Measurements from ENCODE around the gene RTN4R.

Gene RTN4R

DNA sequence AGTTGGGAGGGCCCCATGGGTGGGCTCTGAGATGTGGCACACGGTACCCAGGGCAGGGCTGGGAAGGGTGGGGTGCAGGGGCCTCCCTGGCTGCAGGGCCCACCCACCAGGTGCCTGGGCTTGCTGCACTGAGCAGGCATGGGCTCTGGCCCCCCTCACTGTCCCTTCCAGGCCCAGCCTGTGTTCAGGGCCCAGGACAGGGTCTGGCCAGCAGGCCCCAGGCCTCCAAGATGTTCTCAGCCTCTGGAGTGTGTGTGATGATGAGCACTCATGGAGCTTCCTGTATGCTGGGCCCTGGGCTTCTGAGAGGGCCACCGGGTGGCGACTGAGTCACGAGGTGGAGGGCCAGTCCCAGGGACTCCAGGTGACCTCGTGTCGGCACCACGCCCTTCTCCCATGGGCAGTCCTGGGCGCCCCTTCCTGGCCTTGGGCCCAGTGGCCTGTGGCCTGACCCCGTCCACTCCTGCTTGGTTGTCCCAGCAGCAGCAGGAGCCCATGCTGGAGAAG, 61.4 kb downstream of the RTN4R start:
- TF ChIP-seq, protein P1, sequence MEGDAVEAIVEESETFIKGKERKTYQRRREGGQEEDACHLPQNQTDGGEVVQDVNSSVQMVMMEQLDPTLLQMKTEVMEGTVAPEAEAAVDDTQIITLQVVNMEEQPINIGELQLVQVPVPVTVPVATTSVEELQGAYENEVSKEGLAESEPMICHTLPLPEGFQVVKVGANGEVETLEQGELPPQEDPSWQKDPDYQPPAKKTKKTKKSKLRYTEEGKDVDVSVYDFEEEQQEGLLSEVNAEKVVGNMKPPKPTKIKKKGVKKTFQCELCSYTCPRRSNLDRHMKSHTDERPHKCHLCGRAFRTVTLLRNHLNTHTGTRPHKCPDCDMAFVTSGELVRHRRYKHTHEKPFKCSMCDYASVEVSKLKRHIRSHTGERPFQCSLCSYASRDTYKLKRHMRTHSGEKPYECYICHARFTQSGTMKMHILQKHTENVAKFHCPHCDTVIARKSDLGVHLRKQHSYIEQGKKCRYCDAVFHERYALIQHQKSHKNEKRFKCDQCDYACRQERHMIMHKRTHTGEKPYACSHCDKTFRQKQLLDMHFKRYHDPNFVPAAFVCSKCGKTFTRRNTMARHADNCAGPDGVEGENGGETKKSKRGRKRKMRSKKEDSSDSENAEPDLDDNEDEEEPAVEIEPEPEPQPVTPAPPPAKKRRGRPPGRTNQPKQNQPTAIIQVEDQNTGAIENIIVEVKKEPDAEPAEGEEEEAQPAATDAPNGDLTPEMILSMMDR (conservative IDR thresholded peaks at IDR 0.05; ENCODE audit: low read depth): no peak
- peak overlapping the region; percentile 79 for H3K27ac ChIP-seq
- no peak for DNase-seq (ENCODE audit: low spot score)
- CTCF ChIA-PET: no interaction called here
- POLR2A ChIA-PET (ENCODE audit: low non-redundant PET): no interaction called here

DNA sequence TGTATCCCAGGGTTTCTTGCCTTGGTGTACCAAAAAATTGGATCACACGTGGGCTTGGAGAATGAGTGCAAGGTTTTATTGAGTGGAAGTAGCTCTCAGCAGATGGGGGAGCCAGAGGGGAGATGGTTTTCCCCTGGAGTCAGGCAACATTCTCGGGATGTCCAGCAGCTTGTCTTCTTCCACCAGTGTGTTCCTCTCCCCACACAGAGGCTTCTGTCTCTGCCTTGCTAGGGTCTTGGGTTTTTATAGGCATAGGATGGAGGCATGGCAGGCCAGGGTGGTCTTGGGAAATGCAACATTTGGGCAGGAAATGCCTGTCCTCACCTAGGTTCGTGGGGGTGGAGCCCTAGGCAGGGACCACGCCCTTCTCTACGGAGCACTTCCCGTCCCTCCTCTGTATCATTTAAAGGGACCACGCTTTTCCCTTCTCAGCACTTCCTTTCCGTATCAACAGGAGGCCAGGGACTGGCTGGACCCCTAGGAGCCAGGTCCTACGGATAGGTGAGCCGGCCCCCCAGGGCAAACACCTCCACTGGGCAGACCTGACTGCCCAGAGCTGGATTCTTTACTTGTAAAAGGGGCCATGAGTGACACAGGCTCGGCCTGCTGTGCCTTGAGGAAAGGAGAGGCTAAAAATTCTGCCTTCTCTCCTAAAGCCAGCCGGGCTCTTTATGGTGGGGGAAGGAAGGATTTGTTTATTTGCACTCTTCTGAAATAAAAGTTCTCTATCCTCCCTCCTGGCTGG, 62.0 kb downstream of the RTN4R start:
- peak overlapping the region; percentile 79 for H3K27ac ChIP-seq
- ChIA-PET CTCF (no interaction called here), POLR2A (ENCODE audit: low non-redundant PET) (no interaction called here)
- TF ChIP-seq, protein P1 (conservative IDR thresholded peaks at IDR 0.05; ENCODE audit: low read depth): no peak
- DNase-seq (ENCODE audit: low spot score): peak; percentile 52

DNA sequence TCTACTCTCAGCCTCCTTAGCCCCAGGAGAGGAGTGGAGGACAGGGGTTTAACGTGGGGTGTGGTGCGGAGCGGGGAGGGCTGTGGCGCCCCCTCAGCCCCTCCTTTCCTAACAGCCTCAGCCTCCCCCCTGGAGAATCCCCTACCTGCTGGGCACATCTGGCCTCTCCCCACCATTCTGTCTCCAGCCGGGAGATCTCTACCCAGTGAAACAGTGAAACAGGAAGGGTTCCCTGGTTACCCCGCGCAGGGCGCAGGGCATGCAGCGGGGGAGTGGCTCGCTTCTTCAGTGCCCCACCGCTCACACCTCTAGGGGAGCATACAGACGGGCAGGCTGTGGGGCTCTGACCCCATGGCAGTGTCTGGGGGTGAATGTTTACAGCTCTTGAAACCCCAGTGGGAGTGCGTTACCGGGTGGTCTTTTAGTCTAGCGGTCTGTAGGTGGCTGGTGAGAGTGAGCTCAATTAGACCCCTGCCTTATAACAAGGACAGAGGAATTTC, 62.6 kb downstream of the RTN4R start:
- H3K27ac ChIP-seq: peak overlapping the region; percentile 79
- CTCF ChIA-PET: no interaction called here
- TF ChIP-seq, protein P1 (conservative IDR thresholded peaks at IDR 0.05; ENCODE audit: low read depth): no peak
- DNase-seq (ENCODE audit: low spot score): no peak
- POLR2A ChIA-PET (ENCODE audit: low non-redundant PET): no interaction called here

DNA sequence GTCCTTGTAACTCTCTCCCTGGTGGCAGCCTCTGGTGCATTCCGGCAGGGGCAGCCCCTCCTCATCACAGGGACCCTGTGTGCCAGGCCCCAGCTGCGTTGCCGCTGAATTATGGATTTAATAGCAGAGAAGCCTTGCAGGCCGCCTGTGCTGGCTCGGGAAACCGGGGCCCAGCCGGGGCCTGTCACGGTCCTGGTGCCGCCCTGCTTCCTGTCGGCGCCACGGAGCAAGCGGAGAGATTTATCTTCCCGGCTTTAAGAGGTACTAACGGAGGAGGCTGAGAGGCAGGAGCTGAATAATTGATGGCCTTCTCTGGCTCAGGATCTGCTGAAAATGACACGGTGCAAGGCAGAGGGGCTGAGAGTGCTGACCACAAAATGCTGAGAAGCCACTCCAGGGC, 63.3 kb downstream of the RTN4R start:
- ChIA-PET CTCF (no interaction called here), POLR2A (ENCODE audit: low non-redundant PET) (interaction anchor here (0.6 kb wide), 1 partner anchor 184 kb away, joined by 3 read pairs; no protein-coding TSS in a partner anchor)
- peak overlapping the region; percentile 79 for H3K27ac ChIP-seq
- no peak for DNase-seq (ENCODE audit: low spot score)
- TF ChIP-seq, protein P1 (conservative IDR thresholded peaks at IDR 0.05; ENCODE audit: low read depth): no peak

DNA sequence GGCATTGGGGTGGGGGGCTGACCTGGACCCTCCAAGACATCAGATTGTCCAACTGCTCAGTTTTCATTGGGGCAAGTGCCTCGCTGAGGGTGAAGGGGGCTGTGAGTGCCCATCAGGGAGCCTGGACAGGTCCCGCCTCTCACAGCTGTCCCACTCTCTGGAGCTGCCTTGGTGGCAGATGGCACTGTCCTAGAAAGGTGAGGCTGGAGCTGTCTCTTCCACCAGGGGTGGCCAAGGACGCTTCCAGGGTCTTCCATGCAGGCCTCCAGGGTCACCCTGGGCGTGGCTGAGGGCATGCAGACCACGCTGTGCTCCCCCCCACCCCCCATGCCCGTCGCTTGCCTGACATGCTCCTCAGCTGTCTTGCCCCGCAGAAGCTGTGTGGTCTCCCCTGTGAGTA, 63.8 kb downstream of the RTN4R start:
- CTCF ChIA-PET: no interaction called here
- DNase-seq (ENCODE audit: low spot score): no peak
- POLR2A ChIA-PET (ENCODE audit: low non-redundant PET): interaction anchor here (0.6 kb wide), 1 partner anchor 184 kb away, joined by 3 read pairs; no protein-coding TSS in a partner anchor
- peak overlapping the region; percentile 79 for H3K27ac ChIP-seq
- TF ChIP-seq, protein P1 (conservative IDR thresholded peaks at IDR 0.05; ENCODE audit: low read depth): no peak

DNA sequence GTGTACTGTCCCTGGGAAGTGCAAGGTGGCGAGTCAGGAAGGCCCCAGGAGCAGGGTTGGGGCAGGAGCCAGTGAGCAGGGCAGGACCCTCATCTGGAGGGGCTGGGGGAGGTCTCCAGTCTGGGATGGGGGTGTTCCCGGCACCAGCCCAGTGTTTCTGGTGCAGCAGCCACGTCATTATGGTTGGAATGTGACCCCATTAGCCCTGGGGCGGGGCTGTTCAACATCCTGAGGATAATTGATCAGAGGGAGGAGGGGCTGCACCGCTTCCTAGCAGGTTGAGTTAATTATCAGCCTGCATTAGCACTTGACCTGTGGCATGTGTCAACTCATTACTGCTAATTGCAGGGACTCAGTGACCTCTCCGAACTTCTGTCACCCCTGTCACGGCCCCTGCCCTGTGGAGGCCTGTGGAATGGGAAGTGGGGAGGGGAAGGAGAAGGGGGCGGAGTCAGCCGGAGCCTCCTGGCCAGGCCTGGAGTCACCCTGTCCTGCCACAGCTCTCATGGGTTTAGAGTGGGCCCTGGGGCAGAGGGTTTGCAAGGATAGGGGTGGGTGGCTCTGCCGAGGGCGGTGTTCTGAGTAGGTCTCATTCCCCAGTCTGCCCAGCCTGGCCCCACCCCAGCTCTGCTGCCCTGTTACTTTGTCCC, 64.4 kb downstream of the RTN4R start:
- CTCF ChIA-PET: interaction anchor here (0.6 kb wide), 1 partner anchor 9 kb away, joined by 3 read pairs; no protein-coding TSS in a partner anchor
- peak overlapping the region; percentile 79 for H3K27ac ChIP-seq

More for the DNA sequence above, 64.4 kb downstream of the RTN4R start:
- POLR2A ChIA-PET (ENCODE audit: low non-redundant PET): no interaction called here
- DNase-seq (ENCODE audit: low spot score): peak; percentile 59
- TF ChIP-seq, protein P1 (conservative IDR thresholded peaks at IDR 0.05; ENCODE audit: low read depth): no peak
